ENCODE data around the gene DGKZ.

Gene DGKZ

DNA sequence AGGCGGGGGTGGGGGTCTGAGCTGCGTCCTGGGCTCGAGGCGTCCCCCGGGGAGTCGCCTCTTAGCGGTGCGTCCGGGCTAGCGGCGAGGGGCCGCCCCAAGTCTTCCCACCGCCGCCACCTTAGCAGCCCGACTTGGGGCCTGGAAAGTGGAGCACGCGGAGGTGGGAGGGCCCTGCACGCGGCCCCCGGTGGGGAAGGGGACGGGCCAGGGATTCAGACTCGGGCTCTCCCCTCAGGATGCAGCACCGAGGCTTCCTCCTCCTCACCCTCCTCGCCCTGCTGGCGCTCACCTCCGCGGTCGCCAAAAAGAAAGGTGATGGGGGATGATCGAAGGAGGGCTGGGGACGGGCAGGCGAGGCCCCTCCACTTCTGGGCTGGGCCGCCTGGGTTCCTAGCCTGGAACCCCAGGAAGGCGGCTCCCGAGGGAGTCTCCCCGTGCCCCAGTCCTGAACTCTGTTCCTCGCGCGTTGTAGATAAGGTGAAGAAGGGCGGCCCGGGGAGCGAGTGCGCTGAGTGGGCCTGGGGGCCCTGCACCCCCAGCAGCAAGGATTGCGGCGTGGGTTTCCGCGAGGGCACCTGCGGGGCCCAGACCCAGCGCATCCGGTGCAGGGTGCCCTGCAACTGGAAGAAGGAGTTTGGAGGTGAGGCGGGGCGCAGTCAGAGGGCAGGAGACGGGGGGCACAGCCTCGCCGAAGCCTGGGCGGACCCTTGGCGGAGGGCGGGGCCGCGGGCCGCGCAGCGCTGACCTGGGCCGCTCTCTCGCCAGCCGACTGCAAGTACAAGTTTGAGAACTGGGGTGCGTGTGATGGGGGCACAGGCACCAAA is 34.8 kb downstream of the DGKZ start:
- no peak for DNase-seq

GRCh38 chr11:46382646-46383403 is 35.6 kb downstream of the DGKZ start:
- DNase-seq: no peak

DNA sequence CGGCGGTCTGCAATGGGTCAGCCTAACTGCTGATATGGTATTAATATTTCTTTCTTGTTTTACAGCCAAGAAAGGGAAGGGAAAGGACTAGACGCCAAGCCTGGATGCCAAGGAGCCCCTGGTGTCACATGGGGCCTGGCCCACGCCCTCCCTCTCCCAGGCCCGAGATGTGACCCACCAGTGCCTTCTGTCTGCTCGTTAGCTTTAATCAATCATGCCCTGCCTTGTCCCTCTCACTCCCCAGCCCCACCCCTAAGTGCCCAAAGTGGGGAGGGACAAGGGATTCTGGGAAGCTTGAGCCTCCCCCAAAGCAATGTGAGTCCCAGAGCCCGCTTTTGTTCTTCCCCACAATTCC is 36.1 kb downstream of the DGKZ start:
- no peak for DNase-seq

DNA sequence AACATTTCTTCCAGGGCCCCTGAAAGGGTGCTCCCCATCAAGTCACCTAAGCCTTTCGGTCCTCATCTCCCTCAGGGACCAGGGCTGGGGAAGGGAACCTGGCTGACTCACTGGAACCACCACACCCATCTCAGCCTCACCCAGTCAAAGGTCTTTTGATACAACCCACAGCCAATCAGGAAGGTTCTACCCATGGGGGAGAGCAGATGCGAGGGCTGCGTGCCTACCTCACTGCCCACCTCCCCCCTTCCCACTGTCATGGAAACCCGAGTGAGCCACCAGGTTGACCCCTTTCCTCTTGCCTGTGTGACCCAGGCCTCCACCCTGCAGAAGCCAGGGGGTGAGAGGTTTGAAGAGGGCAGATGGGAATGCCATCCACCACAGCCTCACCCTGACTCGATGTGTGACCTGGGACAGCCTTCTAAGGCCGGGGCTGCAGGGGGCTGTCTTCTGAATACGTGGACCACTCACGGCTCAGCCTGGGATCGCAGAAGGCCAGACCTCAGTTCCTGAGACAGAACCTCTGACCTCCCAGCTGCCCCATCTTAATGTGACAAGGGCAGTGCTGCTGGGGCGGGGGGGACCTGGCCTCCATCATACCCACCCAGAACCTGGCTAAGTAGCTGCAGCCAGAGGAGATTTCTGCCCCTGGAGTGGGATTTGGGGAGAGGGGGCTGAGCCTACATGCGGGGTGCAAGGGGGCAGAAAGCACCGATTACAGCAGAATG is 36.9 kb downstream of the DGKZ start:
- no peak for DNase-seq

- no peak for DNase-seq
Observed at GRCh38 chr11:46385169-46386004, 38.1 kb downstream of the DGKZ start.

- DNase-seq: no peak
Observed at GRCh38 chr11:46386005-46386578, 38.8 kb downstream of the DGKZ start.

- no peak for DNase-seq
Observed at GRCh38 chr11:46386674-46387073, 39.4 kb downstream of the DGKZ start.

GRCh38 chr11:46387456-46387855 is 40.2 kb downstream of the DGKZ start:
- DNase-seq: no peak

DNA sequence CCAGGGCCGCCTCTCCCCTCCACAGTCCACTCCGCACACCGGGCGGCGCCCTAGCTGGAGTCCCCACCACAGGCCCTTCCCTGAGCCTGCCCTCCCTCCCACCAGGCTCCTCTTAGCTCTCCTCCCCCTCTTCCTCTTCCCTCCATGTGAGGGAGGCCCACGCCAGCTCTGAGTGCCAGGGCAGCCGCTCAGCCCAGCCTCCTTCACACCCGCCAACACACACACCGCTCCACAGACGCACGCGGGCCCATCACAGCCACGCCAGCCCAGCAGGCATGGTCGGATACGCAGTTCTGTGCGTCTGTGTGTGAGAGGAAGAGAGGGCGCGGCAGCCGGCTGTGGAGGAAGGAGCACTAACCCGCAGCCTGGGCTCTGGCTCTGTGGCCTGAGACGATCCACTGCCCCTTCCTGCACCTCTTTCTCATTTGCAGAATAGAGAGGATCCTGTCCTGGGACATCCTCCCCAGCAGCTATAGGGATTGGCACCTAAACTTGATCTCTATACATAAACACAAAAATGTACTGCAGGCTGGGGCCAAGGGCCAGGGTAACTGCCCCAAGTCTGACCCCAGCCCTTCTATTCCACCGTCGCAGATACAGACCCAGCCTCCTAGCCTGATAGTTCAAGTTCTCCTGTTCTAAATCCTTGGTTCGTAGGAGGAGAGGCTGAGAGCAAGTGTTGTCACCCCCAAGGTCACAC is 40.8 kb downstream of the DGKZ start:
- DNase-seq: no peak

- no peak for DNase-seq
Observed at GRCh38 chr11:46388619-46389449, 41.6 kb downstream of the DGKZ start.

DNA sequence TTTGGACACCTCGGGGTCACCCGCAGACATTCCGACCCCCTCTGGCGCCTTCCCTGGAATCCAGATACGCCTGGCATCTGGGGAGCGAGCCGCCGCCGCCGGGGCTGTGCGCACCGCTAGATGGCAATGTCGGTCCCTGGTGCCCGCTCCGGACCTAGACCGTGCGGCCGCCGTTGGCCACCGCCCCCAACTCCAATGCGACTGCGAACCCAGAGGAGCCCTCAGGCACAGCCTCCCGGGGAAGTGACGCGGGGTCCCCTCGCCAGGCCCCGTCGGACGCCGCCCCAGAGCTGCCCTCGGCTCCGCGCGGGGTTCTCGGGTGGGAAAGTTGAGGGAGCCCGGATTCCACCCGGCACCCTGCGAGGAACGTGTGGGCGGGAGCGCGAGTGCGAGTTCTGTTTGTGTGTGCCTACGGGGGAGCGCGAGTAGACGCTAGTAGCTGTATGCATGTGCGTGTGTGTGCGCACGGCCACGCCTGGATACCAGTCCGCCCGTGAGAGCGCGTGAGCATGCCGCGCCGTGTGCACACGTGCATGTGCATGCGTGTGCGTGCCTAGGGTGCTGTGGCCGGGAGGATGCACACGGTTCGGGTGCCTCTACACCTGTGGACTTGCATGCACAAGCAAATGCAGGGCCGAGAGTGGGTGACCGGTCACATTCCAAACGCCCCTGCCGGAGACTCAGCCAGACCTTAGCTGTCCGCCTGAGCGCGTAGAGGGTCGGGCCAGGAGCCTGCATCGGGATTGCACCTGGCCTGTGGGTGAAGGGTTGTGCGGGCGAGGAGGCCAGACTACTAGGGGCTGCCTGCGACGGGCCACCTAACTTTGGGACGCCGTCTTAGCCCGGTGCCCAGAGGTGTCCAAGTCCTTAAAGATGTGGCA is 42.4 kb downstream of the DGKZ start:
- DNase-seq: peak; percentile 61

DNA sequence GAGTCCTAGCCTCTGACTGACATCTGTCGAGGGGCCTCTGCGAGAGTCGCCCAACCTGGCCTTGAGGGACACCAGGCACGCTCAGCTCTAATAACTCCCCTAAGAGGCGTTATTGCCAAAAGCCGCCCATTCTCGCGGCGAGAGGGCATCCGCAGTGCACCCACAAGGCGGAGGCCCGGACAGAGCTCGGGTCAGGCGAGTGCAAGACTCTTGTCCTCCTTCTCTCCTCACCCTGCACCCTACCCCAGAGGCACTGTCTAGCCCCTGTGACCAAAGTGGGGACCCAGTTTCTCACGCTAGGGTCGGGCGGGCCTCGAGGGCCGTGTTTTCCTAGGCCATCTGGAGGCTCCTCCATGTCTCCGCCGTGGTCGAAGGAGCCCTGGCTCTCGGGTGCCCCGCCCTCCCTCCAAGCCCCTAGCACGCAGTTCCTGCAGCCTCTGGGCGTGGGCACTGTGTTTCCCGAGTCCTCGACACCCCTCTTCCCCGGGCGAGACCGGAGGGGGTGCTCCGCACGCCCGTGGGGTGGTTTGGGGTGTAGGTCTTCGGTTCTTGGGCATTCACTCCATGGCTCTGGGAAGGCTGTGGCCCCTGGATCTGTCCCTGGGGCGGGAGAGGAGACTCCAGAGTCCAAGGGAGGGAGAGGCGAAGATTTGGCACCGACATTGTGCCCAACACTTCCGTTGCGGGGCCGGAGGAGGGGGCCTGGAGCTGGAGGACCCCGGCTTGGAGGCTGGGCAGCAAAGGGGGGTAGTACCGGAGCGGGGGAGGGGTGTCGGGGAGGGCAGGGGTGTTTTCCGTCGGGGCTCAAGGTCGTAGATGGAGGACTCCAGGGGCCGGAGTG is 43.3 kb downstream of the DGKZ start:
- DNase-seq: no peak

GRCh38 chr11:46391186-46391577 is 43.9 kb downstream of the DGKZ start:
- DNase-seq: no peak

GRCh38 chr11:46391578-46392420 is 44.5 kb downstream of the DGKZ start, which contains the start of gene CHRM4:
Gene CHRM4, minus strand, starts transcription at chr11:46391776. Its CDS starts 5,219 bp downstream, at chr11:46386557.
- peak; percentile 70 for DNase-seq

- DNase-seq: peak; percentile 82
Observed at GRCh38 chr11:46392421-46393230, 45.4 kb downstream of the DGKZ start.

DNA sequence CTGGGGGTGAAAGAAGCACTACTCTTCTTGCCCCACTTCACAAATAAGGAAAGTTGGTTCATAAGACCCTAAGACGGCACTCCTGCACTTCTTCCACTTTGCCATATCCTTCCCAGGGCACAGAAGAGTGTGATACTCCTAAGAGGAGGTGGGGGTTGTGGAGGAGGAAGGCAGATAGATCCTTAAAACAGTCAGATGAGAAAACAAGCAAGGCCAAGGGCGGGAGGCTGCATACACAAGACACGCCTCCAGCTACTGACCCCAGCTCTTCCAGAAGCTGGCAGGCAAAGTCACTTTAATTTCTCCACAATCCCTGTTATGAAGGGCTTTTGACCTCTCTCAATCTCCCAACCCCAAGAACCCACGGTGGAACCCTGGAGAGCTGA is 46.0 kb downstream of the DGKZ start:
- DNase-seq: no peak

DNA sequence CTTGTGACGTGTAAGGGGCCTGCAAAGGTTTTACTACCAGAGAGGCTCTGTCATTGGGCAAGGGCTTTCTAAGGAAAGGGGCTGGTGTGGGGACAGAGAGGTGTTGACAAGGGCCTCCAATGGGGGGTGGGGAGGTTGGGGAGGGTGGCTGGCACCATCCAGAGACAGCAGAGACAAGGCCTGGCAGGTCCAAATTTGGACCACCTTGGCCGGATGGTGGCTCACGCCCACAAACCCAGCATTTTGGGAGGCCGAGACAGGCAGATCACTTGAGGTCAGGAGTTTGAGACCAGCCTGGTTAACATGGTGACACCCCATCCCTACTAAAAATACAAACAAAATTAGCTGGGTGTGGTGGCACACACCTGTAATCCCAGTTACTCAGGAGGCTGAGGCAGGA is 46.5 kb downstream of the DGKZ start:
- no peak for DNase-seq

All from NCI-H226 (cell line).